Keratinocyte (primary cell): ENCODE results near the gene EIF3L. TPM values are rescaled to one million over a fixed set of nuclear protein-coding genes. Genes with fewer than 3 reads are reported as not detected.

Source experiments
- DNase-seq: peaks from one replicate; pipeline ENCODE4 v3.0.0-alpha.2; 2011; ENCODE audit warnings: low read depth, missing footprints, low spot score
- FAIRE-seq: peaks from 2 replicates; lab custom pipeline; 2011; peaks lifted over from hg19 to GRCh38; lab: Jason Lieb, UNC
- H2AFZ ChIP-seq: 2 replicates; pipeline ENCODE4 v1.6.0; 2012; ENCODE audit warnings: low read length, control low read depth, inconsistent platforms; ENCODE audit not compliant: control insufficient read depth
- H3K27ac ChIP-seq: 2 replicates; pipeline ENCODE4 v1.5.1; 2011; ENCODE audit warnings: low read length; ENCODE audit not compliant: control insufficient read depth, insufficient read depth
- H3K27me3 ChIP-seq: 3 replicates; pipeline ENCODE4 v1.6.0; 2011; ENCODE audit warnings: low read length; ENCODE audit not compliant: control insufficient read depth, insufficient read depth; ENCODE audit errors: extremely low read depth
- H3K36me3 ChIP-seq, 2 experiments: 2 replicates in 1 of 2; 3 replicates in 1 of 2; pipeline ENCODE4 v1.5.1; 2011; ENCODE audit warnings: low read length in 2 of 2, mild to moderate bottlenecking in 1 of 2; ENCODE audit not compliant: control insufficient read depth in 2 of 2, insufficient read depth in 2 of 2; ENCODE audit errors: extremely low read depth in 1 of 2
- H3K4me1 ChIP-seq: 3 replicates; pipeline ENCODE4 v1.5.1; 2011; ENCODE audit warnings: low read length; ENCODE audit not compliant: control insufficient read depth, insufficient read depth; ENCODE audit errors: extremely low read depth
- H3K4me2 ChIP-seq: 3 replicates; pipeline ENCODE4 v1.6.0; 2011; ENCODE audit warnings: low read depth, low read length; ENCODE audit not compliant: control insufficient read depth, insufficient read depth; ENCODE audit errors: extremely low read depth
- H3K4me3 ChIP-seq, 3 experiments: fragments of 200-600 bp in 1 of 3; sonication (generic) in 1 of 3; 2 replicates in 2 of 3; 3 replicates in 1 of 3; pipeline ENCODE4 v1.5.1; 2011 to 2016; ENCODE audit warnings: low read length in 3 of 3, mild to moderate bottlenecking in 3 of 3, control low read depth in 2 of 3, inconsistent platforms in 1 of 3, low read depth in 1 of 3, mixed read lengths in 1 of 3, mixed run types in 1 of 3, moderate library complexity in 1 of 3; ENCODE audit not compliant: control insufficient read depth in 2 of 3, insufficient read depth in 2 of 3; ENCODE audit errors: extremely low read depth in 1 of 3
- H3K79me2 ChIP-seq: 2 replicates; pipeline ENCODE4 v1.6.0; 2012; ENCODE audit warnings: low read length; ENCODE audit not compliant: control insufficient read depth, insufficient read depth
- H3K9ac ChIP-seq: 3 replicates; pipeline ENCODE4 v1.6.0; 2011; ENCODE audit warnings: low read length; ENCODE audit not compliant: control insufficient read depth, insufficient read depth; ENCODE audit errors: extremely low read depth
- H3K9me1 ChIP-seq: 3 replicates; pipeline ENCODE4 v1.6.0; 2011; ENCODE audit warnings: low read length; ENCODE audit not compliant: control insufficient read depth, insufficient read depth; ENCODE audit errors: extremely low read depth
- H3K9me3 ChIP-seq: 2 replicates; pipeline ENCODE4 v1.5.1; 2012; ENCODE audit warnings: low read depth, low read length; ENCODE audit not compliant: control insufficient read depth
- H4K20me1 ChIP-seq: 3 replicates; pipeline ENCODE4 v1.6.0; 2011; ENCODE audit warnings: low read length; ENCODE audit not compliant: control insufficient read depth, insufficient read depth; ENCODE audit errors: extremely low read depth
- CTCF ChIP-seq, 3 experiments: IDR thresholded peaks in 1 of 3; conservative IDR thresholded peaks in 1 of 3; optimal IDR thresholded peaks in 1 of 3; 2 replicates in 2 of 3; 3 replicates in 1 of 3; pipeline versions ENCODE3 to v1.5.1; 2011; ENCODE audit warnings: low read length in 3 of 3, mild to moderate bottlenecking in 3 of 3, moderate library complexity in 2 of 3, control low read depth in 1 of 3, inconsistent platforms in 1 of 3; ENCODE audit not compliant: insufficient read depth in 2 of 3; ENCODE audit errors: extremely low read depth in 1 of 3
- EZH2 ChIP-seq: IDR thresholded peaks from one replicate; pipeline ENCODE4 v1.6.1; 2012; ENCODE audit warnings: inconsistent platforms, mild to moderate bottlenecking, low read length, moderate library complexity
- dilution Hi-C: fragments of 300-500 bp; cut with MboI; formaldehyde crosslinking; loops from one replicate; pipeline ENCODE4 v1.7.0; 2020; ENCODE audit warnings: low sequenced_read_pairs; ENCODE audit not compliant: extremely low pct_ligation_motif_present
- polyA plus RNA-seq, 5 experiments: library from polyadenylated mRNA; depleted of rRNA in 3 of 5; stranded (reverse) in 3 of 5; stranded (forward) in 1 of 5; unstranded in 1 of 5; fragments of >200 nt; gene quantifications; 1 replicate in 1 of 5; 2 replicates in 3 of 5; 3 replicates in 1 of 5; pipeline versions ENCODE4 v1.2.1 to v1.2.3, GENCODE V29; 2011 to 2012; ENCODE audit warnings: missing spikeins in 2 of 5, low read depth in 1 of 5, low replicate concordance in 1 of 5

EIF3L gene
- polyA plus RNA-seq, 1 donor (not counting 4 experiments of a cell fraction or from before 2014, with no cell fraction given): 639 TPM

DNA sequence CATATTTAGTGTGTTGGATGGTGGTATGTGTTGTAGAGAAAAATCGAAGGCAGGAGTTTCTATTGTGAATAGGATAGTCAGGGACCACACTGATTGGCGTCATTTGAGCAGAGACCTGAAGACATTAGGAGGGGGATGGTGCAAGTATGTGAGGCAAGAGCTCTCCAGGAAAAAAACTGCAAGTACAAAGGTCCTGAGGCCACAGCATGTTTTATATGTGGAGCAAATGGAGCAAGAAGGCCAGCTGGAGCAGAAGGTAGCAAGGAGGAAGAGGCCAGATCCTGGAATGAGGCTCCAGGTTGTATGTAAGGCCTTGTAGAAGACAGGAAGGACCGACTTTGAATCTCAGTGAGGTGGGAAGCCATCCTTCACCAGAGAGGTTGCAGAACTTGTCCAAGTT is 42.7 kb downstream of the EIF3L start:
- dilution Hi-C loops: no loop called here
- no peaks in the 10 kb centered on the region for H3K79me2 ChIP-seq
- H3K4me1 ChIP-seq: peaks cover 45% of the 10 kb centered on the region
- H4K20me1 ChIP-seq: no peaks in the 10 kb centered on the region
- DNase-seq (no peak), FAIRE-seq (no peak)
- H3K9ac ChIP-seq: no peak overlapping the region
- no peaks in the 10 kb centered on the region for H3K27me3 ChIP-seq
- TF ChIP-seq EZH2 (no peak), CTCF (optimal IDR thresholded peaks at IDR 0.05 in 1 of 3, IDR thresholded peaks at IDR 0.05 in 1 of 3, conservative IDR thresholded peaks at IDR 0.05 in 1 of 3; ENCODE audit: extremely low read depth in 1 of 3, insufficient read depth in 2 of 3, low read length in 3 of 3) (no peak)
- peaks cover 11 to 29% of the 10 kb centered on the region in 2 experiments for H3K36me3 ChIP-seq
- no peaks in the 10 kb centered on the region for H3K9me1 ChIP-seq
- no peak overlapping the region for H2AFZ ChIP-seq
- no peak overlapping the region for H3K27ac ChIP-seq
- no peak overlapping the region for H3K4me3 ChIP-seq
- H3K9me3 ChIP-seq: no peaks in the 10 kb centered on the region
- no peak overlapping the region for H3K4me2 ChIP-seq

- Histone ChIP-seq H4K20me1 (no peaks in the 10 kb centered on the region), H3K79me2 (no peaks in the 10 kb centered on the region), H3K27ac (no peak overlapping the region), H3K4me2 (no peak overlapping the region), H3K27me3 (no peaks in the 10 kb centered on the region), H3K4me3 (no peak overlapping the region), H2AFZ (no peak overlapping the region), H3K9ac (no peak overlapping the region), H3K9me1 (no peaks in the 10 kb centered on the region), H3K9me3 (no peaks in the 10 kb centered on the region), H3K36me3 (peaks cover 11 to 26% of the 10 kb centered on the region in 2 experiments), H3K4me1 (peaks cover 47% of the 10 kb centered on the region)
- dilution Hi-C loops: no loop called here
- TF ChIP-seq EZH2 (no peak), CTCF (optimal IDR thresholded peaks at IDR 0.05 in 1 of 3, IDR thresholded peaks at IDR 0.05 in 1 of 3, conservative IDR thresholded peaks at IDR 0.05 in 1 of 3; ENCODE audit: extremely low read depth in 1 of 3, insufficient read depth in 2 of 3, low read length in 3 of 3) (no peak)
- no peak for DNase-seq
- no peak for FAIRE-seq
These were observed 43.5 kb downstream of the EIF3L start for GRCh38 chr22:37892566-37893335.
